ENCODE measurements around the gene NDN. TPM values are rescaled to one million over a fixed set of nuclear protein-coding genes. Genes with fewer than 3 reads are reported as not detected.

NDN gene
- polyA plus RNA-seq, 1 donor from 2014 or later, result 517 TPM

GRCh38 chr15:23690450-23690852 lies 3.3 kb upstream of the NDN start:
- Histone ChIP-seq H3K9me2 (ENCODE audit: insufficient read depth, low read length) (no peaks in the 10 kb centered on the region), H2AFZ (ENCODE audit: low read depth, low read length) (no peak overlapping the region), H3K9ac (ENCODE audit: low read length) (peak overlapping the region; percentile 5), H4K20me1 (ENCODE audit: insufficient read depth) (no peaks in the 10 kb centered on the region), H3K36me3 (ENCODE audit: insufficient read depth, low read length) (no peaks in the 10 kb centered on the region), H3K27me3 (ENCODE audit: insufficient read depth, low read depth, low read length) (no peaks in the 10 kb centered on the region), H3F3A (ENCODE audit: insufficient read depth, low read length, poor library complexity, severe bottlenecking) (no peaks in the 10 kb centered on the region), H3K4me2 (ENCODE audit: low read length) (no peak overlapping the region), H3K4me3 (ENCODE audit: low read length) (no peak overlapping the region), H3K79me2 (replicated peaks; ENCODE audit: insufficient read depth, low read length) (peaks cover 9% of the 10 kb centered on the region), H3K27ac (ENCODE audit: low read length) (peak overlapping the region; percentile 42), H3K9me3 (ENCODE audit: low read length) (no peaks in the 10 kb centered on the region)
- TF ChIP-seq EZH2 (IDR thresholded peaks at IDR 0.05; ENCODE audit: borderline replicate concordance, insufficient read depth, low read length, poor library complexity, severe bottlenecking) (no peak), MXI1 (conservative IDR thresholded peaks at IDR 0.05; ENCODE audit: poor library complexity, severe bottlenecking) (no peak), RAD21 (conservative IDR thresholded peaks at IDR 0.05) (no peak), POLR2AphosphoS5 (IDR thresholded peaks at IDR 0.05) (no peak), CTCF (IDR thresholded peaks at IDR 0.05; ENCODE audit: poor library complexity, severe bottlenecking) (no peak), EP300 (conservative IDR thresholded peaks at IDR 0.05; ENCODE audit: poor library complexity, severe bottlenecking) (no peak), TAF1 (IDR thresholded peaks at IDR 0.05; ENCODE audit: low read depth) (no peak), SMC3 (conservative IDR thresholded peaks at IDR 0.05; ENCODE audit: poor library complexity) (no peak)
- TF ChIP-seq, protein P1, sequence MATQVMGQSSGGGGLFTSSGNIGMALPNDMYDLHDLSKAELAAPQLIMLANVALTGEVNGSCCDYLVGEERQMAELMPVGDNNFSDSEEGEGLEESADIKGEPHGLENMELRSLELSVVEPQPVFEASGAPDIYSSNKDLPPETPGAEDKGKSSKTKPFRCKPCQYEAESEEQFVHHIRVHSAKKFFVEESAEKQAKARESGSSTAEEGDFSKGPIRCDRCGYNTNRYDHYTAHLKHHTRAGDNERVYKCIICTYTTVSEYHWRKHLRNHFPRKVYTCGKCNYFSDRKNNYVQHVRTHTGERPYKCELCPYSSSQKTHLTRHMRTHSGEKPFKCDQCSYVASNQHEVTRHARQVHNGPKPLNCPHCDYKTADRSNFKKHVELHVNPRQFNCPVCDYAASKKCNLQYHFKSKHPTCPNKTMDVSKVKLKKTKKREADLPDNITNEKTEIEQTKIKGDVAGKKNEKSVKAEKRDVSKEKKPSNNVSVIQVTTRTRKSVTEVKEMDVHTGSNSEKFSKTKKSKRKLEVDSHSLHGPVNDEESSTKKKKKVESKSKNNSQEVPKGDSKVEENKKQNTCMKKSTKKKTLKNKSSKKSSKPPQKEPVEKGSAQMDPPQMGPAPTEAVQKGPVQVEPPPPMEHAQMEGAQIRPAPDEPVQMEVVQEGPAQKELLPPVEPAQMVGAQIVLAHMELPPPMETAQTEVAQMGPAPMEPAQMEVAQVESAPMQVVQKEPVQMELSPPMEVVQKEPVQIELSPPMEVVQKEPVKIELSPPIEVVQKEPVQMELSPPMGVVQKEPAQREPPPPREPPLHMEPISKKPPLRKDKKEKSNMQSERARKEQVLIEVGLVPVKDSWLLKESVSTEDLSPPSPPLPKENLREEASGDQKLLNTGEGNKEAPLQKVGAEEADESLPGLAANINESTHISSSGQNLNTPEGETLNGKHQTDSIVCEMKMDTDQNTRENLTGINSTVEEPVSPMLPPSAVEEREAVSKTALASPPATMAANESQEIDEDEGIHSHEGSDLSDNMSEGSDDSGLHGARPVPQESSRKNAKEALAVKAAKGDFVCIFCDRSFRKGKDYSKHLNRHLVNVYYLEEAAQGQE (IDR thresholded peaks at IDR 0.05; ENCODE audit: borderline replicate concordance), result no peak

DNA sequence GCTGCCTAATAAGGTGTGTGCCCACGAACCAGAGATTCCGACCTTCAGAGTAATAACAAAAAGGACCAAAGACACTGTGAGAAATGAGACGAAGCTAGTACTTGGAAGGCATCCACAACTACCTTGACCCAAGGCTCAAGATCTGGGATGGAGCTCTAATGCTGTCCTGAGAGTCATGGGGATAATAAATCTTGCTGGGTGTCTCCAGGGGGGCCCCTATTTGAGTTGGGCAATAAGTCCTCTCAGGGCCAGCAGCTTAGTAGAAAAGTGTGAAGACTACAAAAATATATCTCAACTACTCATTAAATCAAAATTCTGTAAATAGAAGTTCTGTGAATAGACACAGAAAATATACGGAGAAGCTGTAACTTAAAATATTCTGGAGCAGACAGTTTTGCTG lies 2.9 kb upstream of the NDN start:
- H3K27me3 ChIP-seq (ENCODE audit: insufficient read depth, low read depth, low read length), result no peaks in the 10 kb centered on the region
- H3F3A ChIP-seq (ENCODE audit: insufficient read depth, low read length, poor library complexity, severe bottlenecking), result no peaks in the 10 kb centered on the region
- no peak overlapping the region for H3K4me2 ChIP-seq (ENCODE audit: low read length)
- H2AFZ ChIP-seq (ENCODE audit: low read depth, low read length), result no peak overlapping the region
- H3K27ac ChIP-seq (ENCODE audit: low read length), result peak overlapping the region; percentile 29
- no peak overlapping the region for H3K9ac ChIP-seq (ENCODE audit: low read length)
- H3K4me3 ChIP-seq (ENCODE audit: low read length), result no peak overlapping the region
- H4K20me1 ChIP-seq (ENCODE audit: insufficient read depth), result no peaks in the 10 kb centered on the region
- no peaks in the 10 kb centered on the region for H3K9me2 ChIP-seq (ENCODE audit: insufficient read depth, low read length)
- H3K79me2 ChIP-seq (replicated peaks; ENCODE audit: insufficient read depth, low read length), result peaks cover 11% of the 10 kb centered on the region
- TF ChIP-seq EP300 (conservative IDR thresholded peaks at IDR 0.05; ENCODE audit: poor library complexity, severe bottlenecking) (no peak), CTCF (IDR thresholded peaks at IDR 0.05; ENCODE audit: poor library complexity, severe bottlenecking) (no peak), MXI1 (conservative IDR thresholded peaks at IDR 0.05; ENCODE audit: poor library complexity, severe bottlenecking) (no peak), SMC3 (conservative IDR thresholded peaks at IDR 0.05; ENCODE audit: poor library complexity) (no peak), EZH2 (IDR thresholded peaks at IDR 0.05; ENCODE audit: borderline replicate concordance, insufficient read depth, low read length, poor library complexity, severe bottlenecking) (no peak), RAD21 (conservative IDR thresholded peaks at IDR 0.05) (no peak), TAF1 (IDR thresholded peaks at IDR 0.05; ENCODE audit: low read depth) (no peak), POLR2AphosphoS5 (IDR thresholded peaks at IDR 0.05) (no peak)
- TF ChIP-seq, protein P1 (IDR thresholded peaks at IDR 0.05; ENCODE audit: borderline replicate concordance), result no peak
- H3K9me3 ChIP-seq (ENCODE audit: low read length), result no peaks in the 10 kb centered on the region
- H3K36me3 ChIP-seq (ENCODE audit: insufficient read depth, low read length), result no peaks in the 10 kb centered on the region
